Left ventricle myocardium inferior (tissue), 1 donor: ENCODE data around the gene COPA. TPM values are rescaled to one million over a fixed set of nuclear protein-coding genes. Genes with fewer than 3 reads are reported as not detected.

Experiments
- DNase-seq: peaks from one replicate; pipeline ENCODE4 v3.0.0-alpha.2; 2020
- H3K27ac ChIP-seq: fragments of 200-600 bp; replicated peaks from 2 replicates; pipeline ENCODE4 v1.8.0; 2021
- H3K27me3 ChIP-seq: fragments of 200-600 bp; 2 replicates; pipeline ENCODE4 v1.8.0; 2021; ENCODE audit warnings: low read depth
- H3K36me3 ChIP-seq: fragments of 200-600 bp; 2 replicates; pipeline ENCODE4 v1.8.0; 2021
- H3K4me1 ChIP-seq: fragments of 200-600 bp; 2 replicates; pipeline ENCODE4 v1.8.0; 2021
- H3K4me3 ChIP-seq: fragments of 200-600 bp; 2 replicates; pipeline ENCODE4 v1.8.0; 2021; ENCODE audit warnings: mild to moderate bottlenecking, moderate library complexity
- H3K9me3 ChIP-seq: fragments of 200-600 bp; replicated peaks from 2 replicates; pipeline ENCODE4 v1.8.0; 2021
- CTCF ChIP-seq: fragments of 200-600 bp; IDR thresholded peaks from 2 replicates; pipeline ENCODE4 v1.8.0; 2021; ENCODE audit warnings: antibody characterized with exemption, mild to moderate bottlenecking, borderline replicate concordance
- intact Hi-C: fragments of 100-400 bp; cut with micrococcal nuclease; formaldehyde crosslinking; loops from one replicate; pipeline ENCODE4 v1.11.0; 2022
- total RNA-seq: library from RNA; stranded (reverse); fragmentation: NEBNext Ultra II Directional; extraction: Animal tissue kit (Norgen Biotek cat#: 25700); gene quantifications from one replicate; pipeline ENCODE4 v1.2.1, GENCODE V29; 2021
- donor health status: DM: no; HTN: yes; CAD: no; lungs with severe emphysema.

The COPA gene
- total RNA-seq, 1 donor from 2014 or later: 90.4 TPM

GRCh38 chr1:160369087-160369486 lies 26.0 kb upstream of the COPA start:
- peaks cover 61% of the 10 kb centered on the region for H3K27me3 ChIP-seq
- no peak overlapping the region for H3K4me3 ChIP-seq
- no peak for DNase-seq
- H3K36me3 ChIP-seq: no peaks in the 10 kb centered on the region
- intact Hi-C loops: no loop called here
- H3K4me1 ChIP-seq: no peaks in the 10 kb centered on the region
- H3K9me3 ChIP-seq: no peaks in the 10 kb centered on the region
- TF ChIP-seq CTCF: no peak
- H3K27ac ChIP-seq: no peak overlapping the region

DNA sequence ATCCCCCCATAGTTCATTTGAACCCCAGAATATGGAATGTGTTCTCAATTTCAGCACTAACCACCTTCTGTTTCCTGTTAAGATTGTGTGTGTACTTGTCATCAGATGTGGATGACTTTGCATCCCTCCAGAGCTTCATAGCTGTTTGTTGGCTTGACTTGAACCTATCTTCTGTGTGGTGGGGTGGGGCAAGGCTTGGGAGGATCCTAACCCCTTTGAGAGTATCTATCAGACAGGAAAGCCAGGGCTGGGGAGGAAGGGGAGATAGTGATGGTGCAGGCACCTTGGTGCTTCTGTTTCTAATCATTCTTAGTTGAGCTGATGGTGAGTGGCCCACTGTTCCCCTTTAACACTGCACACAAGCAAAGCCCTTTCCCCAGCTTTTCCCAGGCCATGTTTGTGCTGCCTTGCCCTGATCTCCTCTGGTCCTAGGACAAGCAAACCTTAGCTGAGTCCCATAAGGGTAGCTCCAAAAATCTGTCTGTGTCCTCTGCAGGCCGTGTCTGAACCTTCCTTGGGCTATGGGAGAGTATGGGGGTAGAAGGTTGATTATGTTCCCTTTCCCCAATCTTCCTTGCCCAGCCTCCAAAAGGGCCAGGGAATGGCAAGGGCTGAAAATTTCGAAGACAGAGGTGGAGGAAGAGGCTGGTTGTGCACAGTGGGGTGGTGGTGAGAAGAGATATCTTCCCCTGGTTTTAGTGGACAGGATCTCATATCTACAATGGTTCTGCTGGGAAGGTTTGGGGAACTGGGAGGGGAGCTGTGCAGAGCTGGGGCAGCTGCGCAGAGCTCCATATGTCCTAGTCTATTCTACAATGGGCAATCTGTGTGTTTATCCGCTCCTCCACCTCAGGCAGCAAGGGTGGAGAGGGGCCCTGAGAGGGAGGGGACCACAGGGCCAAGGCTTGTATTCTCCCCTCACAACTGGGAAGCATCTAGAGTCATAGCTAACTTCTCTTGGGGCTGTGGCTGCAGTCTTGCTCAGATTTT lies 25.2 kb upstream of the COPA start:
- H3K36me3 ChIP-seq: no peaks in the 10 kb centered on the region
- H3K9me3 ChIP-seq: no peaks in the 10 kb centered on the region
- no peak overlapping the region for H3K27ac ChIP-seq
- intact Hi-C loops: no loop called here
- H3K4me3 ChIP-seq: no peak overlapping the region
- no peak for TF ChIP-seq CTCF
- no peak for DNase-seq
- peaks cover 61% of the 10 kb centered on the region for H3K27me3 ChIP-seq
- H3K4me1 ChIP-seq: no peaks in the 10 kb centered on the region

GRCh38 chr1:160367516-160367900 lies 24.5 kb upstream of the COPA start:
- no peak for TF ChIP-seq CTCF
- no peak overlapping the region for H3K4me3 ChIP-seq
- no peak for DNase-seq
- intact Hi-C loops: no loop called here
- no peak overlapping the region for H3K27ac ChIP-seq
- no peaks in the 10 kb centered on the region for H3K36me3 ChIP-seq
- no peaks in the 10 kb centered on the region for H3K4me1 ChIP-seq
- H3K27me3 ChIP-seq: peaks cover 56% of the 10 kb centered on the region
- H3K9me3 ChIP-seq: no peaks in the 10 kb centered on the region

GRCh38 chr1:160366731-160367515 lies 23.9 kb upstream of the COPA start, which contains the start of gene NHLH1:
Gene NHLH1, plus strand, starts transcription at chr1:160367071. Its CDS starts 3,661 bp downstream, at chr1:160370732.
- H3K27me3 ChIP-seq: peaks cover 50% of the 10 kb centered on the region
- TF ChIP-seq CTCF: no peak
- no peak within 1 kb of the TSS for H3K4me3 ChIP-seq
- no peak for DNase-seq
- H3K36me3 ChIP-seq: no peaks in the 10 kb centered on the region
- H3K4me1 ChIP-seq: no peaks in the 10 kb centered on the region
- H3K9me3 ChIP-seq: no peaks in the 10 kb centered on the region
- intact Hi-C loops: no loop called here
- H3K27ac ChIP-seq: no peak within 1 kb of the TSS

- DNase-seq: no peak
Measured at GRCh38 chr1:160365325-160365724, 22.3 kb upstream of the COPA start.

More at GRCh38 chr1:160365325-160365724, 22.3 kb upstream of the COPA start:
- TF ChIP-seq CTCF: no peak
- no peaks in the 10 kb centered on the region for H3K4me1 ChIP-seq
- H3K27ac ChIP-seq: no peak overlapping the region
- H3K4me3 ChIP-seq: no peak overlapping the region
- intact Hi-C loops: no loop called here
- H3K9me3 ChIP-seq: no peaks in the 10 kb centered on the region
- peaks cover 34% of the 10 kb centered on the region for H3K27me3 ChIP-seq
- H3K36me3 ChIP-seq: no peaks in the 10 kb centered on the region
